SH-SY5Y (cell line): Measurements from ENCODE around the gene GGT7.

Experiments
- GATA2 ChIP-seq: IDR thresholded peaks from 2 replicates; pipeline ENCODE4 v1.6.1; 2011; ENCODE audit warnings: mild to moderate bottlenecking, low read depth, low read length
- GATA3 ChIP-seq: IDR thresholded peaks from 2 replicates; pipeline ENCODE4 v1.6.1; 2011; ENCODE audit warnings: low read depth, mild to moderate bottlenecking, low read length, moderate library complexity

DNA sequence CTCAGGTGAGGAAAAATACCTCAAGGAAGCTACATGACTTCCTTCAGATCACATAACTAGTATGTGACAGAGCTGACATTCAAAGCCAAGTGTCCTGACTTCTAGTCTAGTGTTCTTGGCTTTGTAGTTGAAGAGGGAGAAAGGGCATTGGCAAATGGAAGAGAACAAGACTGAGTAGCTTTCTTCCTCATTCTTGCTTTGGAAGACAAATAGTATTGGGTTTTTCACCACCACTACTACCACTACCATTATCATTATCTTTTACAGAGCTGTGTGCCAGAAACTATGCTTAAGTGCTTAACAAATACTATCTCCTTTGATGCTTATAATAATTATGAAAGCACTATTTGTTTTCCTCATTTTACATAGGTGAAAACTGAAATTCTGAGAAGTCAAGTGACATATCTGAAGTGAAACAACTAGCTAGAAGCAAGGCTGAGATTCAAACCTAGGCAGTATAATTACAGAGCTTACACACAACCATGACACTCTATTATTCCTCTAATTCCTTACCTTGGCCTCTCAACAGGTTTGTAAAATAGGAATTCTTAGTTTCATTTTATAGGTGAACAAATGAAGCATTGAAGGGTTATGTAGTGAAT is 10.5 kb upstream of the GGT7 start:
- TF ChIP-seq GATA3 (no peak), GATA2 (no peak)
